HepG2 (cell line): ENCODE measurements around the gene TRDN. TPM values are rescaled to one million over a fixed set of nuclear protein-coding genes. Genes with fewer than 3 reads are reported as not detected.

ENCODE experiments used
- CCAR2 ChIP-seq: fragments of 200-400 bp; formaldehyde crosslinking; optimal IDR thresholded peaks from 2 replicates; pipeline ENCODE3; 2018; ENCODE audit warnings: low read depth, mild to moderate bottlenecking, low read length, moderate library complexity
- NCOA1 ChIP-seq: sonication (generic); formaldehyde crosslinking; IDR thresholded peaks from 2 replicates; pipeline ENCODE4 v1.9.0; 2021; ENCODE audit warnings: missing genetic modification reagents
- RAD51 ChIP-seq: fragments of 450-650 bp; IDR thresholded peaks from 2 replicates; pipeline ENCODE4 v1.6.1; 2016; ENCODE audit warnings: borderline replicate concordance
- polyA plus RNA-seq, 8 experiments: library from polyadenylated mRNA; depleted of rRNA in 3 of 8; stranded (reverse) in 7 of 8; unstranded in 1 of 8; fragments of >200 nt; fragmentation: Illumina TruSeq in 4 of 8; extraction: Trizol in 4 of 8; gene quantifications; 2 replicates each; pipeline versions ENCODE4 v1.2.1 to v1.2.3, GENCODE V29; 2011 to 2016; ENCODE audit warnings: low read depth in 4 of 8, missing spikeins in 1 of 8, mixed read lengths in 1 of 8; ENCODE audit not compliant: insufficient read depth in 1 of 8
- total RNA-seq, 5 experiments: library from RNA; depleted of rRNA; stranded (reverse); fragments of >200 nt; fragmentation: Illumina TruSeq; extraction: Trizol; gene quantifications; 2 replicates each; pipeline ENCODE4 v1.2.3, GENCODE V29; 2016; ENCODE audit warnings: low read depth in 1 of 5
- TF ChIP-seq, protein P1 (sequence below): sonication (generic); formaldehyde crosslinking; IDR thresholded peaks from 2 replicates; pipeline ENCODE4 v1.8.1; 2023; ENCODE audit warnings: missing genetic modification reagents, inconsistent platforms, borderline replicate concordance
- TF ChIP-seq, protein P2 (sequence below): sonication (generic); formaldehyde crosslinking; IDR thresholded peaks from 2 replicates; pipeline ENCODE4 v1.5.1; 2020; ENCODE audit warnings: missing genetic modification reagents, mild to moderate bottlenecking, borderline replicate concordance
- TF ChIP-seq, protein P3 (sequence below): sonication (generic); formaldehyde crosslinking; IDR thresholded peaks from 2 replicates; pipeline ENCODE4 v1.5.0; 2020; ENCODE audit warnings: missing genetic modification reagents
- TF ChIP-seq, protein P4 (sequence below): sonication (generic); formaldehyde crosslinking; IDR thresholded peaks from 2 replicates; pipeline ENCODE4 v1.4.0; 2020; ENCODE audit warnings: mild to moderate bottlenecking, missing genetic modification reagents

The TRDN gene
- total and polyA plus RNA-seq, 2 of the 13 experiments (the other 11 are each of a cell fraction or from before 2014, with no cell fraction given), result not detected

DNA sequence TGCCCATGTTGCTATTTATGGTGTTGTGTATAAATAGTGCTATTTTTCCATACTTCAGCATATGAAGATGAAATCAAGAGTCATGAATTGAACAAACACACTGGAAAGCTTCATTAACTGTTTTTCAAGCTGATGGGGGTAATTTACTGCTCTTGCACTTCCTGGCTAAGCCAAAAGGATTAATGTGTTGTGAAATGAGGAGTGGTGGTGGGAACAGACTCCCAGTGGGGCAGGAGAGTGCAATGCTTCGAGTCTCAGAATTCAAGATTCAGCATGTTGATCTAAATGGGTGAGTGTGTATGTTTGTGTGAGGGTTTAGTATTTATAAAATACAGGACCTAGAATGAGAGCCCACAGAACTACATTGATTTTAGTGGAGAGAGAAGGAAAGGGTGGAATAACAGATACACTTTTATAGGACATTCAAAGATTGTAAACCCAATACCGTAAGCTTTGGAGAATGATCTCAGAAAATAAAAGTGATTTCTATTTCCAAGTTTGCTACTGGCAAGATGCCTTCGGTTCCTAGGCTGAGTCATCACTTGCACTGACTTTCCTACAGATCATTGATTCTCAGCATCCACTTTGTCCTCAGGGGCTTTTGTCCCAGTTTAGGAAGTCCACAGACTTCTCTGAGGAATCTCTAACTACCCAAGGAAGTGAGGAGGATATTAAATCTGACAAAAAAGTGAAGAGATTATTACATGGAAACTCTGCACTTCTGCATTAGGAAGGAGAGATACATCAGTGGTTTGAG, 303.6 kb downstream of the TRDN start (continued):
- no peak for TF ChIP-seq CCAR2
- TF ChIP-seq, protein P1, sequence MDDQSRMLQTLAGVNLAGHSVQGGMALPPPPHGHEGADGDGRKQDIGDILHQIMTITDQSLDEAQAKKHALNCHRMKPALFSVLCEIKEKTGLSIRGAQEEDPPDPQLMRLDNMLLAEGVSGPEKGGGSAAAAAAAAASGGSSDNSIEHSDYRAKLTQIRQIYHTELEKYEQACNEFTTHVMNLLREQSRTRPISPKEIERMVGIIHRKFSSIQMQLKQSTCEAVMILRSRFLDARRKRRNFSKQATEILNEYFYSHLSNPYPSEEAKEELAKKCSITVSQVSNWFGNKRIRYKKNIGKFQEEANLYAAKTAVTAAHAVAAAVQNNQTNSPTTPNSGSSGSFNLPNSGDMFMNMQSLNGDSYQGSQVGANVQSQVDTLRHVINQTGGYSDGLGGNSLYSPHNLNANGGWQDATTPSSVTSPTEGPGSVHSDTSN, result no peak
- TF ChIP-seq NCOA1, result no peak
- TF ChIP-seq RAD51, result no peak
- TF ChIP-seq, protein P2, sequence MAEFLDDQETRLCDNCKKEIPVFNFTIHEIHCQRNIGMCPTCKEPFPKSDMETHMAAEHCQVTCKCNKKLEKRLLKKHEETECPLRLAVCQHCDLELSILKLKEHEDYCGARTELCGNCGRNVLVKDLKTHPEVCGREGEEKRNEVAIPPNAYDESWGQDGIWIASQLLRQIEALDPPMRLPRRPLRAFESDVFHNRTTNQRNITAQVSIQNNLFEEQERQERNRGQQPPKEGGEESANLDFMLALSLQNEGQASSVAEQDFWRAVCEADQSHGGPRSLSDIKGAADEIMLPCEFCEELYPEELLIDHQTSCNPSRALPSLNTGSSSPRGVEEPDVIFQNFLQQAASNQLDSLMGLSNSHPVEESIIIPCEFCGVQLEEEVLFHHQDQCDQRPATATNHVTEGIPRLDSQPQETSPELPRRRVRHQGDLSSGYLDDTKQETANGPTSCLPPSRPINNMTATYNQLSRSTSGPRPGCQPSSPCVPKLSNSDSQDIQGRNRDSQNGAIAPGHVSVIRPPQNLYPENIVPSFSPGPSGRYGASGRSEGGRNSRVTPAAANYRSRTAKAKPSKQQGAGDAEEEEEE (CRISPR knock-in tag), result no peak
- TF ChIP-seq, protein P3, sequence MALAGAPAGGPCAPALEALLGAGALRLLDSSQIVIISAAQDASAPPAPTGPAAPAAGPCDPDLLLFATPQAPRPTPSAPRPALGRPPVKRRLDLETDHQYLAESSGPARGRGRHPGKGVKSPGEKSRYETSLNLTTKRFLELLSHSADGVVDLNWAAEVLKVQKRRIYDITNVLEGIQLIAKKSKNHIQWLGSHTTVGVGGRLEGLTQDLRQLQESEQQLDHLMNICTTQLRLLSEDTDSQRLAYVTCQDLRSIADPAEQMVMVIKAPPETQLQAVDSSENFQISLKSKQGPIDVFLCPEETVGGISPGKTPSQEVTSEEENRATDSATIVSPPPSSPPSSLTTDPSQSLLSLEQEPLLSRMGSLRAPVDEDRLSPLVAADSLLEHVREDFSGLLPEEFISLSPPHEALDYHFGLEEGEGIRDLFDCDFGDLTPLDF (CRISPR knock-in tag), result no peak
- TF ChIP-seq, protein P4, sequence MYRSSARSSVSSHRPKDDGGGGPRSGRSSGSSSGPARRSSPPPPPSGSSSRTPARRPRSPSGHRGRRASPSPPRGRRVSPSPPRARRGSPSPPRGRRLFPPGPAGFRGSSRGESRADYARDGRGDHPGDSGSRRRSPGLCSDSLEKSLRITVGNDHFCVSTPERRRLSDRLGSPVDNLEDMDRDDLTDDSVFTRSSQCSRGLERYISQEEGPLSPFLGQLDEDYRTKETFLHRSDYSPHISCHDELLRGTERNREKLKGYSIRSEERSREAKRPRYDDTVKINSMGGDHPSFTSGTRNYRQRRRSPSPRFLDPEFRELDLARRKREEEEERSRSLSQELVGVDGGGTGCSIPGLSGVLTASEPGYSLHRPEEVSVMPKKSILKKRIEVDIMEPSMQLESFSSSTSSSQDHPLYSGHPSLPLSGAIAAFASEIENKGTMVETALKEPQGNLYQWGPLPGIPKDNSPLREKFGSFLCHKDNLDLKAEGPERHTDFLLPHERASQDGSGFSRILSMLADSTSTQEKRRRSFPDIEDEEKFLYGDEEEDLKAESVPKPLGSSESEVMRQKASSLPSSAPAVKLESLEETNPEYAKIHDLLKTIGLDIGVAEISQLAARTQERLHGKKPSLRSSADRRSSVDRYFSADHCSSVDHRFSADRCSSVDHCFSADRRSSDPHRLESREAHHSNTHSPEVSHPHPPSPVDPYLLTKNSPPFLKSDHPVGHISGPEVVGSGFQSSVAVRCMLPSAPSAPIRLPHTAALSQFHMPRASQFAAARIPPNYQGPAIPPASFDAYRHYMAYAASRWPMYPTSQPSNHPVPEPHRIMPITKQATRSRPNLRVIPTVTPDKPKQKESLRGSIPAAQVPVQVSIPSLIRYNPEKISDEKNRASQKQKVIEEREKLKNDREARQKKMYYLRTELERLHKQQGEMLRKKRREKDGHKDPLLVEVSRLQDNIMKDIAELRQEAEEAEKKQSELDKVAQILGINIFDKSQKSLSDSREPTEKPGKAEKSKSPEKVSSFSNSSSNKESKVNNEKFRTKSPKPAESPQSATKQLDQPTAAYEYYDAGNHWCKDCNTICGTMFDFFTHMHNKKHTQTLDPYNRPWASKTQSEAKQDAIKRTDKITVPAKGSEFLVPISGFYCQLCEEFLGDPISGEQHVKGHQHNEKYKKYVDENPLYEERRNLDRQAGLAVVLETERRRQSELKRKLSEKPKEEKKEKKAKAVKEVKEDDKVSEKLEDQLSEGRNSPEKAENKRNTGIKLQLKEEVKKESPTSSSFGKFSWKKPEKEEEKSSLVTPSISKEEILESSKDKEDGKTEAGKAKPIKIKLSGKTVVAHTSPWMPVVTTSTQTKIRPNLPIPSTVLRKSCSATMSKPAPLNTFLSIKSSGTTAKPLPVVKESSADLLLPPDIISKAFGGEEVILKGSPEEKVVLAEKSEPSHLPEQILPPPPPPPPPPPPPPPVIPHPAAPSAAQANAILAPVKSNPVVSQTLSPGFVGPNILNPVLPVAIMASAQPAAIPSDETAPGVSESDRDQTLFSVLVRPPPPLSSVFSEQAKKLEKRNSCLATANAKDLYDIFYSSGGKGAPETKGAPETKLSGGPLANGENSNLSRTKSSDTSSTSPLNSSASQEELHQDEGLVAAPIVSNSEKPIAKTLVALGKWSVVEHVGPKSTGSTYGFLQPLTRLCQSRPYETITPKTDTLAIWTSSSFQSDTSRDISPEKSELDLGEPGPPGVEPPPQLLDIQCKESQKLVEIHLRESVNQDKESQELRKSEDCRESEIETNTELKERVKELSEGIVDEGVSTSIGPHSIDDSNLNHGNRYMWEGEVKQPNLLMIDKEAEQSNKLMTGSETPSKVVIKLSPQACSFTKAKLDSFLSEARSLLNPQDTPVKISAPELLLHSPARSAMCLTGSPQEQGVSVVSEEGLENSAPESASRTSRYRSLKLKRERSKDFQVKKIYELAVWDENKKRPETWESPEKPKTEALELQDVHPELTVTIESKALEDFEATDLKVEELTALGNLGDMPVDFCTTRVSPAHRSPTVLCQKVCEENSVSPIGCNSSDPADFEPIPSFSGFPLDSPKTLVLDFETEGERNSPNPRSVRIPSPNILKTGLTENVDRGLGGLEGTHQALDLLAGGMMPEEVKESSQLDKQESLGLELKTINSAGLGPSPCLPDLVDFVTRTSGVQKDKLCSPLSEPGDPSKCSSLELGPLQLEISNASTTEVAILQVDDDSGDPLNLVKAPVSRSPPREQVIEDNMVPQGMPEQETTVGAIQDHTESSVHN (CRISPR knock-in tag), result no peak
